H9 (cell line): ENCODE results near the gene NKAIN4. TPM values are rescaled to one million over a fixed set of nuclear protein-coding genes. Genes with fewer than 3 reads are reported as not detected.

Experiments
- DNase-seq: peaks from one replicate; pipeline ENCODE4 v3.0.0-alpha.2; 2017
- H2AFZ ChIP-seq: one replicate; pipeline ENCODE4 v1.6.1; 2013; ENCODE audit warnings: mild to moderate bottlenecking, low read length, control low read depth, moderate library complexity
- H2AK5ac ChIP-seq: 2 replicates; pipeline ENCODE4 v1.6.1; 2013; ENCODE audit warnings: low read length, control low read depth, mixed read lengths; ENCODE audit not compliant: insufficient read length
- H2BK120ac ChIP-seq: one replicate; pipeline ENCODE4 v1.6.1; 2013; ENCODE audit warnings: low read depth, mild to moderate bottlenecking, low read length, control low read depth, inconsistent platforms; ENCODE audit not compliant: poor library complexity, severe bottlenecking
- H2BK12ac ChIP-seq: 2 replicates; pipeline ENCODE4 v1.6.1; 2013; ENCODE audit warnings: low read length, control low read depth, mixed read lengths, low read depth; ENCODE audit not compliant: insufficient read length
- H2BK15ac ChIP-seq: 2 replicates; pipeline ENCODE4 v1.6.1; 2013; ENCODE audit warnings: low read depth, low read length, control low read depth
- H2BK20ac ChIP-seq: one replicate; pipeline ENCODE4 v1.6.1; 2013; ENCODE audit warnings: low read depth, mild to moderate bottlenecking, low read length, control low read depth, inconsistent platforms; ENCODE audit not compliant: poor library complexity, severe bottlenecking
- H2BK5ac ChIP-seq: 2 replicates; pipeline ENCODE4 v1.6.1; 2013; ENCODE audit warnings: low read length, control low read depth, mixed read lengths; ENCODE audit not compliant: insufficient read length
- H3K14ac ChIP-seq: 2 replicates; pipeline ENCODE4 v1.6.1; 2013; ENCODE audit warnings: low read length, control low read depth; ENCODE audit not compliant: insufficient read depth
- H3K18ac ChIP-seq: 2 replicates; pipeline ENCODE4 v1.6.1; 2013; ENCODE audit warnings: low read depth, mild to moderate bottlenecking, mixed read lengths, low read length, control low read depth; ENCODE audit not compliant: insufficient read length
- H3K23ac ChIP-seq: 2 replicates; pipeline ENCODE4 v1.6.1; 2013; ENCODE audit warnings: low read length, control low read depth, mixed read lengths, low read depth; ENCODE audit not compliant: insufficient read length
- H3K23me2 ChIP-seq: 2 replicates; pipeline ENCODE4 v1.6.1; 2013; ENCODE audit warnings: low read depth, mild to moderate bottlenecking, mixed read lengths, low read length, control low read depth; ENCODE audit not compliant: insufficient read length, poor library complexity, severe bottlenecking
- H3K27ac ChIP-seq: 2 replicates; pipeline ENCODE4 v1.5.1; 2013; ENCODE audit warnings: low read length, control low read depth, mixed read lengths, low read depth; ENCODE audit not compliant: insufficient read length
- H3K27me3 ChIP-seq: 2 replicates; pipeline ENCODE4 v1.6.1; 2013; ENCODE audit warnings: low read length, control low read depth, inconsistent platforms; ENCODE audit not compliant: insufficient read depth
- H3K4ac ChIP-seq: 2 replicates; pipeline ENCODE4 v1.6.1; 2013; ENCODE audit warnings: low read depth, mild to moderate bottlenecking, control low read depth, inconsistent platforms, low read length, moderate library complexity
- H3K4me1 ChIP-seq: 2 replicates; pipeline ENCODE4 v1.6.1; 2013; ENCODE audit warnings: low read length, control low read depth, inconsistent platforms; ENCODE audit not compliant: insufficient read depth
- H3K4me2 ChIP-seq: 2 replicates; pipeline ENCODE4 v1.6.1; 2013; ENCODE audit warnings: low read length, control low read depth, mixed read lengths; ENCODE audit not compliant: insufficient read length, insufficient read depth
- H3K56ac ChIP-seq: 2 replicates; pipeline ENCODE4 v1.6.1; 2013; ENCODE audit warnings: low read depth, mild to moderate bottlenecking, mixed read lengths, low read length, control low read depth; ENCODE audit not compliant: insufficient read length
- H3K79me1 ChIP-seq: 2 replicates; pipeline ENCODE4 v1.6.1; 2013; ENCODE audit warnings: low read depth, mild to moderate bottlenecking, moderate library complexity, low read length, control low read depth, inconsistent platforms; ENCODE audit not compliant: insufficient read depth, poor library complexity, severe bottlenecking
- H3K79me2 ChIP-seq: 2 replicates; pipeline ENCODE4 v1.6.1; 2013; ENCODE audit warnings: low read length, control low read depth, inconsistent platforms; ENCODE audit not compliant: insufficient read depth
- H3K9ac ChIP-seq: 2 replicates; pipeline ENCODE4 v1.6.1; 2013; ENCODE audit warnings: low read length, control low read depth, mixed read lengths; ENCODE audit not compliant: insufficient read length; ENCODE audit errors: extremely low read depth
- H3K9me3 ChIP-seq: one replicate; pipeline ENCODE4 v1.6.1; 2013; ENCODE audit warnings: low read depth, low read length, inconsistent platforms; ENCODE audit not compliant: control insufficient read depth
- H3T11ph ChIP-seq: one replicate; pipeline ENCODE4 v1.6.1; 2013; ENCODE audit warnings: mild to moderate bottlenecking, low read length, control low read depth, inconsistent platforms
- H4K20me1 ChIP-seq: one replicate; pipeline ENCODE4 v1.6.1; 2013; ENCODE audit not compliant: control insufficient read depth, insufficient read length, insufficient read depth
- H4K5ac ChIP-seq: 2 replicates; pipeline ENCODE4 v1.6.1; 2013; ENCODE audit warnings: low read depth, mild to moderate bottlenecking, mixed read lengths, low read length, control low read depth; ENCODE audit not compliant: insufficient read length
- H4K8ac ChIP-seq: replicated peaks from 2 replicates; pipeline ENCODE4 v1.6.1; 2013; ENCODE audit warnings: low read length, control low read depth, mixed read lengths, low read depth; ENCODE audit not compliant: insufficient read length
- H4K91ac ChIP-seq: 2 replicates; pipeline ENCODE4 v1.6.1; 2013; ENCODE audit warnings: low read depth, mild to moderate bottlenecking, moderate library complexity, mixed read lengths, low read length, control low read depth; ENCODE audit not compliant: insufficient read length
- H3K27ac Mint-ChIP-seq, 3 experiments: 2 replicates in 2 of 3; 3 replicates in 1 of 3; pipeline ENCODE4 v1.8.0; 2020 to 2021; ENCODE audit warnings: mixed read lengths in 3 of 3, mild to moderate bottlenecking in 1 of 3, moderate library complexity in 1 of 3
- H3K27me3 Mint-ChIP-seq: 2 replicates; pipeline ENCODE4 v1.8.0; 2021; ENCODE audit warnings: low read depth, mild to moderate bottlenecking, moderate library complexity, mixed read lengths
- H3K36me3 Mint-ChIP-seq, 3 experiments: 2 replicates in 2 of 3; 3 replicates in 1 of 3; pipeline ENCODE4 v1.8.0; 2020 to 2021; ENCODE audit warnings: low read depth in 3 of 3, mixed read lengths in 3 of 3; ENCODE audit not compliant: insufficient read depth in 1 of 3
- H3K4me1 Mint-ChIP-seq, 2 experiments: 2 replicates each; pipeline ENCODE4 v1.8.0; 2020; ENCODE audit warnings: mixed read lengths in 2 of 2
- H3K4me3 Mint-ChIP-seq, 2 experiments: 2 replicates in 1 of 2; 3 replicates in 1 of 2; pipeline ENCODE4 v1.8.0; 2020 to 2021; ENCODE audit warnings: mild to moderate bottlenecking in 2 of 2, mixed read lengths in 2 of 2, moderate library complexity in 1 of 2
- H3K9me3 Mint-ChIP-seq, 2 experiments: 2 replicates in 1 of 2; 3 replicates in 1 of 2; pipeline ENCODE4 v1.8.0; 2020; ENCODE audit warnings: mild to moderate bottlenecking in 2 of 2, mixed read lengths in 2 of 2, moderate library complexity in 1 of 2
- WGBS: extraction: QIAGEN DNeasy Blood & Tissue Kit; methylation state at CpG from one replicate; pipeline ENCODE4 v1.1.7; 2013; ENCODE audit warnings: missing lambda C conversion rate, low lambda C conversion rate, mixed read lengths; ENCODE audit not compliant: insufficient read length; ENCODE audit errors: extremely low coverage; 5-methylcytosine and 5-hydroxymethylcytosine counted together
- total RNA-seq: library from RNA; stranded (reverse); gene quantifications from 2 replicates; pipeline ENCODE4 v1.2.1, GENCODE V29; 2021
- TF ChIP-seq, protein P1 (sequence below): fragments of 200-600 bp; sonication (generic); conservative IDR thresholded peaks from 3 replicates; pipeline ENCODE4 v1.8.0; 2021; ENCODE audit warnings: antibody characterized with exemption, mild to moderate bottlenecking

NKAIN4 gene
- total RNA-seq, 1 experiment from 2014 or later = 20.9 TPM

- Histone ChIP-seq H4K91ac (no peak overlapping the region), H2BK120ac (no peak overlapping the region), H4K5ac (no peak overlapping the region), H3K56ac (no peak overlapping the region), H3K4me1 (no peaks in the 10 kb centered on the region), H3K79me1 (peaks cover 13% of the 10 kb centered on the region), H2BK20ac (no peak overlapping the region), H3K4me2 (no peak overlapping the region), H4K8ac (no peak overlapping the region), H3K23me2 (no peaks in the 10 kb centered on the region), H4K20me1 (no peaks in the 10 kb centered on the region), H3K14ac (no peak overlapping the region), H3K4ac (no peak overlapping the region), H2BK15ac (no peak overlapping the region), H2BK5ac (no peak overlapping the region), H3K23ac (no peak overlapping the region), H3K9ac (no peak overlapping the region), H3K9me3 (no peaks in the 10 kb centered on the region), H3K18ac (no peak overlapping the region), H3K27ac (no peak overlapping the region), H3K27me3 (no peaks in the 10 kb centered on the region), H2AK5ac (no peak overlapping the region), H2BK12ac (no peak overlapping the region), H3K79me2 (peaks cover 21% of the 10 kb centered on the region; the same call in 1 of the 2 replicates), H2AFZ (no peak overlapping the region), H3T11ph (no peak overlapping the region)
- Mint-ChIP-seq H3K27ac (no peak overlapping the region), H3K9me3 (no peaks in the 10 kb centered on the region), H3K4me1 (peaks cover 12 to 17% of the 10 kb centered on the region in 2 experiments), H3K36me3 (peaks cover 22 to 84% (median 83%) of the 10 kb centered on the region in 3 experiments; a peak in 6 of 7 replicates), H3K27me3 (no peaks in the 10 kb centered on the region), H3K4me3 (no peak overlapping the region)
- no CpG with 5 or more reads among the region's 17 CpGs for WGBS
- no peak for DNase-seq
- TF ChIP-seq, protein P1, sequence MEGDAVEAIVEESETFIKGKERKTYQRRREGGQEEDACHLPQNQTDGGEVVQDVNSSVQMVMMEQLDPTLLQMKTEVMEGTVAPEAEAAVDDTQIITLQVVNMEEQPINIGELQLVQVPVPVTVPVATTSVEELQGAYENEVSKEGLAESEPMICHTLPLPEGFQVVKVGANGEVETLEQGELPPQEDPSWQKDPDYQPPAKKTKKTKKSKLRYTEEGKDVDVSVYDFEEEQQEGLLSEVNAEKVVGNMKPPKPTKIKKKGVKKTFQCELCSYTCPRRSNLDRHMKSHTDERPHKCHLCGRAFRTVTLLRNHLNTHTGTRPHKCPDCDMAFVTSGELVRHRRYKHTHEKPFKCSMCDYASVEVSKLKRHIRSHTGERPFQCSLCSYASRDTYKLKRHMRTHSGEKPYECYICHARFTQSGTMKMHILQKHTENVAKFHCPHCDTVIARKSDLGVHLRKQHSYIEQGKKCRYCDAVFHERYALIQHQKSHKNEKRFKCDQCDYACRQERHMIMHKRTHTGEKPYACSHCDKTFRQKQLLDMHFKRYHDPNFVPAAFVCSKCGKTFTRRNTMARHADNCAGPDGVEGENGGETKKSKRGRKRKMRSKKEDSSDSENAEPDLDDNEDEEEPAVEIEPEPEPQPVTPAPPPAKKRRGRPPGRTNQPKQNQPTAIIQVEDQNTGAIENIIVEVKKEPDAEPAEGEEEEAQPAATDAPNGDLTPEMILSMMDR = no peak
Measured at GRCh38 chr20:63202021-63202420, 52.2 kb downstream of the NKAIN4 start.
